ENCODE data around the gene FOXA1. TPM values are rescaled to one million over a fixed set of nuclear protein-coding genes. Genes with fewer than 3 reads are reported as not detected.

The FOXA1 gene
- total RNA-seq, 1 experiment from 2014 or later: 4.3 TPM

GRCh38 chr14:37588667-37588955 is 6.4 kb downstream of the FOXA1 start:
- ChIA-PET CTCF (interaction anchor here (0.8 kb wide), 1 partner anchor 8 kb away, joined by 4 read pairs; no protein-coding TSS in a partner anchor), POLR2A (ENCODE audit: low non-redundant PET) (interaction anchor here (0.6 kb wide), 1 partner anchor 175 kb away, joined by 5 read pairs; no protein-coding TSS in a partner anchor)
- no TSS peak for BruUV-seq (replicated peaks)
- Histone ChIP-seq H3K27ac (ENCODE audit: low read depth, low read length, poor library complexity, severe bottlenecking) (no peak overlapping the region), H3K9me3 (ENCODE audit: low read depth, low read length, poor library complexity, severe bottlenecking) (no peaks in the 10 kb centered on the region), H3K4me3 (ENCODE audit: low read depth, low read length, poor library complexity, severe bottlenecking) (no peak overlapping the region), H3K4me1 (ENCODE audit: insufficient read depth, low read length, poor library complexity, severe bottlenecking) (peaks cover 5% of the 10 kb centered on the region), H3K27me3 (replicated peaks; ENCODE audit: insufficient read depth, low read depth, low read length, poor library complexity) (peaks cover 99% of the 10 kb centered on the region), H3K36me3 (ENCODE audit: insufficient read depth, low read length, poor library complexity, severe bottlenecking) (no peaks in the 10 kb centered on the region)
- no peak for TF ChIP-seq CTCF (conservative IDR thresholded peaks at IDR 0.05; ENCODE audit: low read depth, low read length)
- no peak for TF ChIP-seq EZH2 (IDR thresholded peaks at IDR 0.05; ENCODE audit: borderline replicate concordance, low read depth, low read length, poor library complexity, severe bottlenecking)
- intact Hi-C loops (cut with micrococcal nuclease; ENCODE audit: unreplicated experiment): no loop called here
- no peak for DNase-seq (ENCODE audit: low spot score)

DNA sequence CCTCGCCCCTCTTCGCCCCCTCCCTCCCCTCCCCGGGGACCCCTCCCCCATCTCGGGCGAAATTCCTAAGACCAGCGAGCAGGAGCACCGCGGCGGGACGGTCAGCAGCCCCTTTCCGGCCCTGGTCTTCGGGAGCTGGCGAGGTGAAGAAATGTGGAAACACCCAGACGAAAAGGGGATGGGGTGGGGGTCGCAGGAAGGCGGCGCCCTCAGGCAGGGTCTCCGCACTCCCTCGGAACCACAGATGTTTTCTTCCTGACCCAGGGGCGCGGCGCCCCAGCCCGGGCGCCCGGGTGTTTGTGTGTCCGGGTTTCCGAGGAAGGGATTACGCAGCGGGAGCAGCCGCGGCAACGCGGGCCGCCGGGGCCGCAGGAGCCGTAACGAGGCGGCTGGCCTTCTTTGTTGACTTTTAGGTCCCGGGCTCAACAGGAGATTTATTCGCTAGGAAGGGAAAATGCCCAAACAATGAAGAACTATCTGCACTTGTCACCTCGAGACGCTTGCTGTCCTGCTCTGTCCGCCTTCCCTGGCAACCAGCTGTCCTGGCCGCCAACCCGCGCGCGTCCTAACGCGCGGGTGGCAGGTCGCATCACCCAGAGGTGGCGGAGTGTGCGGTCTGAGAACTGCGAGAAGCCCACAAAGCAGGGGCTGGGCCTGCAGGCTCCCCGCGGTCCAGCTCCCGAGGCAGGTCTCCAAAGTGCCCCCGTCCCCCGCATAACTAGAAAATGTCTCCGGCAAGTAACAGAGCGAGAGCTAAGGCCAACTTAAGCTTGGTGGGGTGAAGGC is 7.0 kb downstream of the FOXA1 start:
- Histone ChIP-seq H3K27ac (ENCODE audit: low read depth, low read length, poor library complexity, severe bottlenecking) (no peak overlapping the region), H3K27me3 (replicated peaks; ENCODE audit: insufficient read depth, low read depth, low read length, poor library complexity) (peaks cover 100% of the 10 kb centered on the region), H3K4me3 (ENCODE audit: low read depth, low read length, poor library complexity, severe bottlenecking) (peak overlapping the region; percentile 19), H3K9me3 (ENCODE audit: low read depth, low read length, poor library complexity, severe bottlenecking) (no peaks in the 10 kb centered on the region), H3K4me1 (ENCODE audit: insufficient read depth, low read length, poor library complexity, severe bottlenecking) (peaks cover 5% of the 10 kb centered on the region), H3K36me3 (ENCODE audit: insufficient read depth, low read length, poor library complexity, severe bottlenecking) (no peaks in the 10 kb centered on the region)
- POLR2A ChIA-PET (ENCODE audit: low non-redundant PET): interaction anchor here (0.6 kb wide), 1 partner anchor 175 kb away, joined by 5 read pairs; no protein-coding TSS in a partner anchor
- no peak for DNase-seq (ENCODE audit: low spot score)
- intact Hi-C loops (cut with micrococcal nuclease; ENCODE audit: unreplicated experiment): no loop called here
- TF ChIP-seq CTCF (conservative IDR thresholded peaks at IDR 0.05; ENCODE audit: low read depth, low read length): no peak
- peak; percentile 79 for TF ChIP-seq EZH2 (IDR thresholded peaks at IDR 0.05; ENCODE audit: borderline replicate concordance, low read depth, low read length, poor library complexity, severe bottlenecking)
- CTCF ChIA-PET: interaction anchor here (0.8 kb wide), 1 partner anchor 9 kb away, joined by 4 read pairs; no protein-coding TSS in a partner anchor
- BruUV-seq (replicated peaks): no TSS peak

DNA sequence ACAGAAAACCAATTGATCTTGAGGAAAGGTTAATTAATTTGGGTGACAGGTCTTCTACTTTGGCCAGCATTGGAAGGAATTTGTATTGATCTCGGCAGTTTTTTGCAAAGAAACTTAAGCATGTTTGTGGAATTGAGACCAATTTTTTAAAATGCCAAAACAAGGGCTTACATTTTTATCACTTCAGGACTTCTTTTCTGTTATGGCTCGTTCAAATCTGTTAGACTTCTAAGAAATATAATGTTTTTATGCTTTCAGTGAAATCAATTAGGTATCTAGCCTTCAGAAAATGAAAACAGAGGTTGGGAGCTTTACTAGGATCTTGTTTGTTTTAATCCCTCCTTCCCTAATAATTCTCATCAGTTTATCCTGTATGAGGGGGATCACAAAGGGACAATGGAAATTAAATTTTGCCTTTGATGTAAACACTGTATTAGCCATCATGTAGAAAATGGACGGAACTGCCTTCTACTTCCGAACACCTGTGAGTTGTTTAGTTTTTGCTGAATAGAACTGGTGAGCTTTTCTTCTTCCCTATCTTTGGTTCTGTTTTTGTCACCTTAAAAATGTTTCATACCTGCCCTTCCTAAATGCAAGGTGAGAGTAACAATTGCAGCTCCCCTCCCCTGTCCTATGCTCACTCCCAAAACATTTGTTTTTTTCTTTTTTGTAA is 7.8 kb downstream of the FOXA1 start:
- no peak for DNase-seq (ENCODE audit: low spot score)
- H3K27me3 ChIP-seq (replicated peaks; ENCODE audit: insufficient read depth, low read depth, low read length, poor library complexity): peaks cover 100% of the 10 kb centered on the region
- H3K4me3 ChIP-seq (ENCODE audit: low read depth, low read length, poor library complexity, severe bottlenecking): peak overlapping the region; percentile 19
- ChIA-PET POLR2A (ENCODE audit: low non-redundant PET) (no interaction called here), CTCF (no interaction called here)
- H3K4me1 ChIP-seq (ENCODE audit: insufficient read depth, low read length, poor library complexity, severe bottlenecking): peaks cover 5% of the 10 kb centered on the region
- BruUV-seq (replicated peaks): no TSS peak
- H3K27ac ChIP-seq (ENCODE audit: low read depth, low read length, poor library complexity, severe bottlenecking): no peak overlapping the region
- H3K9me3 ChIP-seq (ENCODE audit: low read depth, low read length, poor library complexity, severe bottlenecking): no peaks in the 10 kb centered on the region
- TF ChIP-seq CTCF (conservative IDR thresholded peaks at IDR 0.05; ENCODE audit: low read depth, low read length) (no peak), EZH2 (IDR thresholded peaks at IDR 0.05; ENCODE audit: borderline replicate concordance, low read depth, low read length, poor library complexity, severe bottlenecking) (no peak)
- no peaks in the 10 kb centered on the region for H3K36me3 ChIP-seq (ENCODE audit: insufficient read depth, low read length, poor library complexity, severe bottlenecking)
- intact Hi-C loops (cut with micrococcal nuclease; ENCODE audit: unreplicated experiment): no loop called here

Data from A673 (cell line).